T-helper 2 cell treated with Interferon-gamma antibody and Interleukin-4, amounts not matched to agents 5 μg/mL and 100 μg/mL, for 36 hours (primary cell): Measurements from ENCODE around the gene CHST14.

Experiments
- DNase-seq: peaks from one replicate; pipeline ENCODE4 v3.0.0; 2021; ENCODE audit warnings: low spot score
- H3K27ac Mint-ChIP-seq: one replicate; pipeline ENCODE4 v1.8.0; 2021; ENCODE audit warnings: mild to moderate bottlenecking, mixed read lengths
- H3K27me3 Mint-ChIP-seq: one replicate; pipeline ENCODE4 v1.8.0; 2021; ENCODE audit warnings: low read depth, mixed read lengths
- H3K36me3 Mint-ChIP-seq: one replicate; pipeline ENCODE4 v1.8.0; 2021; ENCODE audit warnings: low read depth, mixed read lengths
- H3K4me1 Mint-ChIP-seq: one replicate; pipeline ENCODE4 v1.8.0; 2021; ENCODE audit warnings: low read depth, mixed read lengths
- H3K4me3 Mint-ChIP-seq: one replicate; pipeline ENCODE4 v1.8.0; 2022; ENCODE audit warnings: mild to moderate bottlenecking, moderate library complexity, mixed read lengths
- H3K9me3 Mint-ChIP-seq: one replicate; pipeline ENCODE4 v1.8.0; 2021; ENCODE audit warnings: mixed read lengths

Gene CHST14

DNA sequence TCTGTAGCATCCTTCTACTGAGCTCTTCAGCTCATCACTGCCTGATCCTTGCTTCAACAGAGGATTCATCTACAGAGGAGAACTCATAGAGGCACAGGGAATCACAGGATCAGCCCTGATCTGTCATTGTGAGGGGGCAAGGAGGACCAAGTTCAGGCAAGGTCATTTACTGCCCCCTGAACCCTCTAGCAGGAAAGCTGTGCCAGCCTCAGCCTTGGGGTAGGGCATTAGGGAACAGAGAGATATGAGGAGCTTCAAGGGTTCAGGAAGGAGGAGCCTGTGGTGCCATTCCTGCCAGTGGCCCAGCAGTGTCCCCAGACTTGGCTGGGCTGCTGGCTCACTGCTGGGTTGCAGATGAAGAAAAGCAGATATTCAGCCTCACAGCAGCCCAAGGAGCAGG lies 8.2 kb downstream of the CHST14 start:
- Mint-ChIP-seq H3K4me3 (no peak overlapping the region), H3K4me1 (no peaks in the 10 kb centered on the region), H3K27ac (no peak overlapping the region), H3K27me3 (peaks cover 48% of the 10 kb centered on the region), H3K36me3 (no peaks in the 10 kb centered on the region), H3K9me3 (no peaks in the 10 kb centered on the region)
- DNase-seq = no peak

DNA sequence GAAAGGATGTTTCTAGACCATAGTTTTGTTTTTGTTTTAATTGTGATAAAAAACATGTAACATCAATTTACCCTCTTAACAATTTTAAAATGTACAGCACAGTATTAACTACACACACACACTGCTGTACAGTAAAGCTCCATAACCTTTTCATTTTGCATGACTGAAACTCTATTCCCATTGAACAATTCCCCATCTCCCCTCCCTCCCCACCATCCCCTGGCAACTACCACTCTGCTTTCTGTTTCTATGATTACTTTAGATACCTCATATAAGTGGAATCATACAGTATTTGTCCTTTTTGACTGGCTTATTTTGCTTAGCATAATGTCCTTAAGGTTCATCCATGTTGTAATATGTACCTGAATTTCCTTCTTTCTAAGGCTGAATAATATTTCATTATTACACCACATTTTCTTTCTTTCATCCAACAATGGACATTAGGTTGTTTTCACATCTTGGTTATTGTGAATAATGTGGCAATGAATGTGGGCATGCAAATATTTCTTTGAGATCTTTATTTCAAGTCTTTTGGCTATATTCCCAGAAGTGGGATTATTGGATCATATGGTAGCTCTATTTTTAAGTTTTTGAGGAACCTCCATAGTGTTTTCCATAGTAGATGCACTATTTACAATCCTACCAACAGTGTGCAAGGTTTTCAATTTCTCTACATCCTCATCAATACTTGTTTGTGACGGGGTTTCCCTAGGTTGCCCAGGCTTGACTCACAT lies 10.7 kb downstream of the CHST14 start:
- Mint-ChIP-seq H3K36me3 (no peaks in the 10 kb centered on the region), H3K9me3 (no peaks in the 10 kb centered on the region), H3K27ac (no peak overlapping the region), H3K4me1 (no peaks in the 10 kb centered on the region), H3K4me3 (no peak overlapping the region), H3K27me3 (peaks cover 48% of the 10 kb centered on the region)
- DNase-seq = no peak

DNA sequence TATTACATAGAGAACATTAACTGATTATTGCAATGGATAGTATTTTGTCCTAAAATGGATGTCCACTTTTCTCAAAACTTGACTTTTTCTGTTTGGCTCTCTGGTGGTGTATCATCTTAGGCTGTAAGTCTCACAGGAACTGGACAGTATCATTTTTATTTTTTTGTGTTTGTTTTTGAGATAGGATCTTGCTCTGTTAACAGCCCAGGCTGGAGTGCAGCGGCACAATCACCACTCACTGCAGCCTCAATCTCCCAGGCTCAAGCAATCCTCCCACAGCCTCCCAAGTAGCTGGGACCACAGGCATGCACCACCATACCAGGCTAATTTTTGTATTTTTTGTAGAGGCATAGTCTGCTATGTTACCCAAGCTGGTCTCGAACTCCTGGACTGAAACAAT lies 13.1 kb downstream of the CHST14 start:
- no peak for DNase-seq
- H3K4me3 Mint-ChIP-seq = no peak overlapping the region
- H3K27me3 Mint-ChIP-seq = peaks cover 39% of the 10 kb centered on the region
- H3K36me3 Mint-ChIP-seq = no peaks in the 10 kb centered on the region
- H3K4me1 Mint-ChIP-seq = no peaks in the 10 kb centered on the region
- H3K9me3 Mint-ChIP-seq = no peaks in the 10 kb centered on the region
- no peak overlapping the region for H3K27ac Mint-ChIP-seq

DNA sequence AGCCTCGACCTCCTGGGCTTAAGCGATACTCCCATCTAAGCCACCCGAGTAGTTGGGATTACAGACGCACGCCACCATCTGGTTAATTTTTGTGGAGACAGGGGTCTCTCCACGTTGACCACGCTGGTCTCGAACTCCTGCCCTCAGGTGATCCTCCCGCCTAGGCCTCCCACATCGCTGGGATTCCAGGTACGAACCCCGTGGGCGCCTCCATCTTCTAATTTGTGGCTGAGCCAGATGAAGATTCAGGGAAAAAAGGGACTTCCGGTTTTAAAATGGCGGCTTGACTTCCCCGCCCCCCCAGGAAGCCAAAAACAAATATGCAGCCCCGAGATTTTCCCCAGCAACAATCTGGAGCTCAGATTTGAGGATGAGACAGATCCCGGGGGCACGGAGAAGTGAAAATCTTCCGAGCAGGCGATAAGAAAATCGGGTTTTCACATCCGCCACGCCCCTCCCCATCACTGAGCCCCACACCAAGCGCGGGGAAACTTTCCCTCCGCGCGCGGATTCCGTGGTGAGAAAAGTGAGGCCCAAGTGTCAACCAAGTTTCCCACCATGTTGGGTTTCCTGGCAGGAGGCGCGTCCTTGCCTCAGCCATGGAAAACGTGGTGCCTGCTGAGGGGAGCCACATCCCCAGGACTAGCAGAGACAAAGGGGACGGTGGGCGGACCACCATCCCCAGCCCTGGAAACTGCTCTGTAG lies 15.4 kb downstream of the CHST14 start:
- Mint-ChIP-seq H3K27ac (no peak overlapping the region), H3K4me3 (no peak overlapping the region), H3K27me3 (peaks cover 27% of the 10 kb centered on the region), H3K36me3 (no peaks in the 10 kb centered on the region), H3K4me1 (no peaks in the 10 kb centered on the region), H3K9me3 (no peaks in the 10 kb centered on the region)
- no peak for DNase-seq

DNA sequence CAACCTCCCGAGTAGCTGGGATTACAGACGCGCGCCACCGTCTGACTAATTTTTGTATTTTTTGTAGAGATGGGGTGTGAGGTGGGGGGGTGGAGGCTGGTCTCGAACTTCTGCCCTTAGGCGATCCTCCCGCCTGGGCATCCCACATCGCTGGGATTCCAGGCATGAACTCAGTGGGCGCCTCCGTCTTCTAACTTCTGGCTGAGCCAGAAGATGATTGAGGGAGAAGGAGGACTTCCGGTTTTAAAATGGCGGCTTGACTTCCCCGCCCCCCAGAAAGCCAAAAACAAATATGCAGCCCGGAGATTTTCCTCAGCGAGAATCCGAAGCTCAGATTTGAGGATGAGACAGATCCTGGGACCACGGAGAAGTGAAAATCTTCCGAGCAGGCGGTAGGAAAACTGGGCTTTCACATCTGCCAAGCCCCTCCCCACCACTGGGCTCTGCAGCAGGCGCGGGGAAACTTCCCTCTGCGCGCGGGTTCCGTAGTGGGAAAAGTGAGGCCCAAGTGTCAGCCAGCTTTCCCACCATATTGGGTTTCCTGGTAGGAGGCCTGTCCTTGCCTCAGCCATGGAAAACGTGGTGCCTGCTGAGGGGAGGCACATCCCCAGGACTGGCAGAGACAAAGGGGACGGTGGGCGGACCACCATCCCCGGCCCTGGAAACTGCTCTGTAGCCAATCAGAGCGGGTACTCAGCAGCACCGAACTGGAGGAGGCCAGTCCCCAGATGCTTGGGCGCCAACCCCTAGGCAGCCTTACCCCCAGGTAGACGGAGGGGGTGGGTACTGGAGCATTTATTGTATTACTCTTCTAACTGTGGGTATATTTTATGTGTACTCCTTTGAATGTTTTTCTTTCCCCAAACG lies 17.3 kb downstream of the CHST14 start:
- Mint-ChIP-seq H3K27me3 (peaks cover 10% of the 10 kb centered on the region), H3K4me3 (no peak overlapping the region), H3K36me3 (no peaks in the 10 kb centered on the region), H3K4me1 (peaks cover 3% of the 10 kb centered on the region), H3K27ac (no peak overlapping the region), H3K9me3 (no peaks in the 10 kb centered on the region)
- no peak for DNase-seq

DNA sequence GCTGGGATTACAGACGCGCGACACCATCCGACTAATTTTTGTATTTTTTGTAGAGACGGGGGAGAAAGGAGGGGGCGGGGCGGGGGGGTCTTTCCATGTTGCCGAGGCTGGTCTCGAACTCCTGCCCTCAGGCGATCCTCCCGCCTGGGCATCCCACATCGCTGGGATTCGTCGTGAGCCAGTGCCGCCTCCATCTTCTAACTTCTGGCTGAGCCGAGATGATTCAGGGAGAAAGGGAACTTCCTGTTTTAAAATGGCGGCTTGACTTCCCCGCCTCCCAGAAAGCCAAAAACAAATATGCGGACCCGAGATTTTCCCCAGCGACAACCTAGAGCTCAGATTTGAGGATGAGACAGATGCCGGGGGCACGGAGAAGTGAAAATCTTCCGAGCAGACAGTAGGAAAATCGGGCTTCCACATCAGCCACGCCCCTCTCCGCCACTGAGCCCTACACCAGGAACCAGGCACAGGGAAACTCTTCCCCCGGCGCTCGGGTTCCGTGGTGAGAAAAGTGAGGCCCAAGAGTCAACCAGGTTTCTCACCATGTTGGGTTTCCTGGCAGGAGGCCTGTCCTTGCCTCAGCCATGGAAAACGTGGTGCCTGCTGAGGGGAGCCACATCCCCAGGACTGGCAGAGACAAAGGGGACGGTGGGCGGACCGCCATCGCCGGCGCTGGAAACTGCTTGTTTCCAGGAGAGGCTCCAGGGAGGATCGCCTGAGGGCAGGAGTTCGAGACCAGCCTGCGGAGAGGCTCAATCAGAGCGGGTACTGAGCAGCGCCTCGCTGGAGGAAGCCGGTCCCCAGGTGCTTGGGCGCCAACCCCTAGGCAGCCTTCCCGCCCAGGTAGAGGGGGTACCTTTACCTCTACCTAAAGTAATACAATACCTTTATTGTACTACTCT lies 18.7 kb downstream of the CHST14 start:
- Mint-ChIP-seq H3K4me3 (no peak overlapping the region), H3K4me1 (peaks cover 14% of the 10 kb centered on the region), H3K27ac (no peak overlapping the region), H3K36me3 (no peaks in the 10 kb centered on the region), H3K9me3 (no peaks in the 10 kb centered on the region), H3K27me3 (peaks cover 5% of the 10 kb centered on the region)
- no peak for DNase-seq

DNA sequence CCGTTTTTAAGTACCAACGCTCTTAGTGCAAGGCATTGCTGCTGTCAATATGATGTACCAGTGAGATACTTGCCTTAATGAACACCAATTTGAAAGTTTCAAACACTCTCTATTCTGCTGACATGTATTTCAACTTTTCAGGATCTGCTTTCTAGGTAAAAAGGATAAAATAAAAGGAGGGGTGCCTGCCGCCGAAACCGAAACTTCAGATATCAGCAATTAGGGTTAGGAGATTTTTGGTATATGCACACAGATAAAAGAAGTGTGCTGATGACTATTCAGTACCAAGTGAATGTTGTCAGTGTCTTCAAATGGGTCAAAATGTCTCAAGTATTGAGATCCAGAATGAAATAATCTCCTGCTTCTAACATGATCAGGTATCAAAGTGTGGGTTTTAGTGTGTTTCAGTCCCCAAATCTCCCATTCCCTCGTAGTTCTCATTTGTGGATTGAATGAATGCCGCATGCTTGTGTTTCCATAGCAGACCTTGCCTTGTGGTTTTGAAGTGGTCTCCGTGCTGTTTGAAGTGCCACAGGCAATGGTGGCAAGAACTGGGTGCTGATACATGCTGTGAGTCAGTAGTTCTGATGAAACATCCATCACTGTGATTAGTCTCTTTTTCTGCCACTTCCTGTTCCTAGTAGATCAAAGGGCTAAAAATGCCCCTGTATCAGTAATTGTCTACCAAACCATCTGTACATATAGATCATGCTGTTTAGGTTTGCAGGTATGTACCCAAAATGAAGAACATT lies 22.5 kb downstream of the CHST14 start:
- Mint-ChIP-seq H3K9me3 (no peaks in the 10 kb centered on the region), H3K27me3 (no peaks in the 10 kb centered on the region), H3K36me3 (no peaks in the 10 kb centered on the region), H3K4me1 (peaks cover 14% of the 10 kb centered on the region), H3K27ac (peak overlapping the region; percentile 26), H3K4me3 (peak overlapping the region; percentile 19)
- peak; percentile 75 for DNase-seq

GRCh38 chr15:40495516-40495915 lies 24.7 kb downstream of the CHST14 start:
- no peak overlapping the region for H3K27ac Mint-ChIP-seq
- no peaks in the 10 kb centered on the region for H3K27me3 Mint-ChIP-seq
- no peaks in the 10 kb centered on the region for H3K9me3 Mint-ChIP-seq
- H3K36me3 Mint-ChIP-seq = no peaks in the 10 kb centered on the region
- DNase-seq = no peak
- H3K4me1 Mint-ChIP-seq = peaks cover 14% of the 10 kb centered on the region
- no peak overlapping the region for H3K4me3 Mint-ChIP-seq

DNA sequence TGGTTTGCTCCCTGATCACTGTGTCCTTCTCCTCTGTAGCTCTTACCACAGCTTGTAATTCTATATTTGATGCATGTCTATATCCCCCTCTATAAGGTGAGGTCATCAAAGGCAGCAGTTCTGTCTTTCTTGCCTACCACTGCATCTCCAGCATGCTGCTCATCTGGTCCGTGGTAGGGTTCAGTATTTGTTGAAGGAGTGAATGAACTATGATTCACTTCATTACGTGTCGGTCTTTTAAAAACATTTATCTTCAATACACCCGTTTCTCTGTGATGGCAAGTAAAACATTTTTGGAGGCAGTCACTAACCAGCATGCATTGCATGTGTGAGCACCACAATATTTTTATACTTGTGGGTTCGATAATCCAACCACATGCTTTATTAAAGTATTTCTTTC lies 27.6 kb downstream of the CHST14 start:
- peaks cover 7% of the 10 kb centered on the region for H3K4me1 Mint-ChIP-seq
- H3K4me3 Mint-ChIP-seq = no peak overlapping the region
- H3K27me3 Mint-ChIP-seq = peaks cover 11% of the 10 kb centered on the region
- H3K27ac Mint-ChIP-seq = no peak overlapping the region
- no peaks in the 10 kb centered on the region for H3K36me3 Mint-ChIP-seq
- no peak for DNase-seq
- H3K9me3 Mint-ChIP-seq = no peaks in the 10 kb centered on the region

DNA sequence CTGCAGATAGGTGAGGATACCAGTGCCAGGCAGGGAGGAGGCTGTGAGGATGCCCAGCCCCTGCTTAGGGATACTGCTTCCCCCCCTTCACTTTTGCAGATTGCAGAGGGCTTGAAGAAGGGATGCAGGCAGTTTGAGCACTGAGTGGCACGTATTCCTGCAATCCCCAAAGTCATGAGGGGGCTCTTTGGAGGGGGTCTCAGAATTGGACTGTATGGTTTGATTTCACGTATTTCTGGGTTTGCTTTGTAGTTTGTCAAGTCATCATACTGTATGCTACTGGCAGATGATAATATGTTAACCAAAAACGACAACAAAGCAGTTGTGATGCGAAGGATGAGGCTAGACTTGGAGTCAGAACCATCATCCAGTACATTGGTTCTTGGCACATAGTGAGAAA lies 28.1 kb downstream of the CHST14 start:
- DNase-seq = no peak
- Mint-ChIP-seq H3K27me3 (peaks cover 15% of the 10 kb centered on the region), H3K9me3 (no peaks in the 10 kb centered on the region), H3K27ac (no peak overlapping the region), H3K4me3 (no peak overlapping the region), H3K4me1 (peaks cover 4% of the 10 kb centered on the region), H3K36me3 (no peaks in the 10 kb centered on the region)

- H3K4me3 Mint-ChIP-seq = no peak overlapping the region
- H3K4me1 Mint-ChIP-seq = no peaks in the 10 kb centered on the region
- no peak overlapping the region for H3K27ac Mint-ChIP-seq
- H3K9me3 Mint-ChIP-seq = no peaks in the 10 kb centered on the region
- peaks cover 21% of the 10 kb centered on the region for H3K27me3 Mint-ChIP-seq
- no peaks in the 10 kb centered on the region for H3K36me3 Mint-ChIP-seq
- DNase-seq = no peak
Measured at GRCh38 chr15:40499931-40500330, 29.1 kb downstream of the CHST14 start.

DNA sequence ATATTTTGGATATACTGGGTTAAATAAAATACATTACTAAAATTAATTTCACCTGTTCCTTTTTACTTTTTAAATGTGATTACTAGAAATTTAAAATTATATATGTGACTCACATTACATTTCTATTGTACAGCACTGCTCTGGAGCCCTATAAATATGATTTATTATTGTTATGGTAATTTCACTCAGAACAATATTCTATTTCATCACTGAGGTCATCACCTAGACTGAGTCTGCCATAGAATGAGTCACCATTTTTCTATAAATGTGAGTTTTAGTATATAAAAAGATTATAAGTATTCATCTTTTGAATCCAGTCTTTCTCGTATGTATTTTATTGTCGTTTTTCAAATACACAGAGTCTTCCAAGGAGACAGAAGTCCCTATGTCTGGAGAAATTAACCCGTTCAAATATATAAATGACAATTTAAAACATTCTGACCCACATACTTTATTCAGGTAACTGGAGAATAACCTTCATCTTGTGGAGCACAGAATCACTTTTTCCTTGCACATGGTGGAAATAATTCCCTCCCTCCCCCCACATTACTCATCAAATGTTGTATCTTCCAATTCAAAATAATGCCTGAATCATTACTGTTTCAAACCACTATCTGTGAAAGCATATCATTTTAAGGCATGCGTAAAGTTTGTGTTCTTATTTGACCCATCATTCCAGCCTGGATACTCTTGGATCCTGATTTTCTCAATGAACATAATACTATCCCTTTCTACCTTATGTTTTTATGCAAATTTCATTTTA lies 30.0 kb downstream of the CHST14 start:
- no peak for DNase-seq
- H3K36me3 Mint-ChIP-seq = no peaks in the 10 kb centered on the region
- H3K4me1 Mint-ChIP-seq = no peaks in the 10 kb centered on the region
- no peak overlapping the region for H3K27ac Mint-ChIP-seq
- no peak overlapping the region for H3K4me3 Mint-ChIP-seq
- peaks cover 27% of the 10 kb centered on the region for H3K27me3 Mint-ChIP-seq
- no peaks in the 10 kb centered on the region for H3K9me3 Mint-ChIP-seq
